Neuron (in vitro differentiated cells): ENCODE results near the gene BORCS8.
"Not testable (repeated sequence)": the region's sequence is repeated elsewhere in the genome, so short reads cannot be mapped to it uniquely, and the experiment has no call there.

Experiments used
- H2AFZ ChIP-seq: one replicate; pipeline ENCODE4 v1.6.1; 2013; ENCODE audit warnings: low read depth, mild to moderate bottlenecking, inconsistent platforms, low read length, moderate library complexity
- H3K27me3 ChIP-seq: one replicate; pipeline ENCODE4 v1.6.1; 2013; ENCODE audit warnings: low read length; ENCODE audit not compliant: insufficient read depth
- H3K36me3 ChIP-seq: one replicate; pipeline ENCODE4 v1.6.1; 2013; ENCODE audit warnings: low read length; ENCODE audit not compliant: insufficient read depth
- H3K4me1 ChIP-seq: one replicate; pipeline ENCODE4 v1.6.1; 2013; ENCODE audit warnings: low read length; ENCODE audit not compliant: insufficient read depth
- H3K4me3 ChIP-seq: 2 replicates; pipeline ENCODE4 v1.5.1; 2013; ENCODE audit warnings: mild to moderate bottlenecking, low read length, moderate library complexity
- H3K9me3 ChIP-seq: one replicate; pipeline ENCODE4 v1.6.1; 2013; ENCODE audit warnings: low read length

Gene BORCS8

GRCh38 chr19:19224852-19225494 lies 33.0 kb upstream of the BORCS8 start:
- Histone ChIP-seq H3K27me3 (no peaks in the 10 kb centered on the region), H3K4me3 (no peak overlapping the region), H3K36me3 (peaks cover 77% of the 10 kb centered on the region), H3K4me1 (no peaks in the 10 kb centered on the region), H2AFZ (no peak overlapping the region), H3K9me3 (peaks cover 6% of the 10 kb centered on the region)

DNA sequence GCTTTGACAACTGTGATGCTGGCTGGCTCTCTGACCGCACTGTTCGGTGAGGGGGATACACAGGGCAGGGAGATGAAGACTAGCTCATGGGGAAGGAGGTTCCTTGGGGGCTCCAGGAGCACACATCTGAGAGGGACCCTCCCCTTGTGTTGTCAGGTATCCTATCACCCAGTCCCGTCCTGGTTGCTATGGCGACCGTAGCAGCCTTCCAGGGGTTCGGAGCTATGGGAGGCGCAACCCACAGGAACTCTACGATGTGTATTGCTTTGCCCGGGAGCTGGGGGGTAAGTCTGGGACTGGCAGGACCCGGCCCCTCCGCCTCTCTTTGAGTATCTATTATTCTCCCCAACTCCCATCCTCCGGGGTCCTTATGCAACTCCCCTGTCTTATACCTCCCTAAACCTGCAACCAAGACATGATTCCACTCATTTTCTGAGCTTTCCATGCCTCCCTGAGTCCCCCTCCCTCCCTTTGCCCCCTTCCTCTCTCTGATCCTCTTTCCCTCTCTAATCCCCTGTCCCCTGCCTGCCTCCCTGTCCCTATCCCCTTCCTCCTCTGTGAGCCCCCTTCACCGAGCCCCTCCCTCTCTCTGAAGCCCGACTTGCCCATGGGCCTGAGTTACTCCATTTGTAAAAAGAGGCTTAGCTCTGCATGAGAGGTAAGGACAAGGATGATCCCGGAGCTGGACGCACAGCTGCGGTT lies 32.3 kb upstream of the BORCS8 start:
- Histone ChIP-seq H3K4me1 (no peaks in the 10 kb centered on the region), H3K27me3 (no peaks in the 10 kb centered on the region), H3K4me3 (no peak overlapping the region), H3K36me3 (peaks cover 72% of the 10 kb centered on the region), H2AFZ (no peak overlapping the region), H3K9me3 (peaks cover 6% of the 10 kb centered on the region)

DNA sequence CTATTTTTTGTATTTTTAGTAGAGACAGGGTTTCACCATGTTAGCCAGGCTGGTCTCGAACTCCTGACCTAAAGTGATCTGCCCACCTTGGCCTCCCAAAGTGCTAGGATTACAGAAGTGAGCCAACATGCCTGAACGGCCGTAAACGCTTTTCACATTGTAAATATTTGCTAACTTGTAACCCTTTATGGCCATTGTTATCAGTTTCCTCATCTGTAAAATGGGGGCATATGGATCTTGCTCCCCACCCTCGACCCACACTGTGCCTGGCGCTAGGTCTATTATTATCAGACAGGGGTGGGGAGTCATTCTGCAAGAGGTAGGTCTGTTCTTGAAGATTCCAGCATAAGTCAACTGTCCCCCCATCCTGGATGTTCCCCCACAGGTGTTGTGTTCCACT lies 31.7 kb upstream of the BORCS8 start:
- H3K4me3 ChIP-seq: no peak overlapping the region
- H3K9me3 ChIP-seq: peaks cover 6% of the 10 kb centered on the region
- no peak overlapping the region for H2AFZ ChIP-seq
- no peaks in the 10 kb centered on the region for H3K27me3 ChIP-seq
- peaks cover 73% of the 10 kb centered on the region for H3K36me3 ChIP-seq
- H3K4me1 ChIP-seq: no peaks in the 10 kb centered on the region

DNA sequence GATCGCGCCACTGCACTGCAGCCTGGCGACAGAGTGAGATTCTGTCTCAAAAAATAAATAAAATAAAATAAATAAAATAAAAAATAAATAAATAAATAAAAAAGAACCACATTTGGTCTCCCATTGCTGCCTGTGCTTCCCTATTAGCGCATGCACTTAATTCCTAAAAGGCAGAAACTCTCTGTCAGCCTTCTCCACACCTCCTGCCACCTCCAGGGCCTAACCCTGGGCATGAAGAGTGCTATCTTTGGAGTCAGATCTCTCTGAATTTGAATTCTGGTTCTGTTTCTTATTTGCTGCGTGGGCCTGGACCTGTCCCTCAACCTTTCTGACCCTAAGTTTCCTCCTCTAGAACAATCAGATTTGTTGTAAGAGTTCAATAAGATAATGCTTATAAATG lies 31.1 kb upstream of the BORCS8 start:
- Histone ChIP-seq H3K9me3 (peaks cover 6% of the 10 kb centered on the region), H3K36me3 (peaks cover 67% of the 10 kb centered on the region), H2AFZ (no peak overlapping the region), H3K4me3 (no peak overlapping the region), H3K27me3 (no peaks in the 10 kb centered on the region), H3K4me1 (no peaks in the 10 kb centered on the region)

DNA sequence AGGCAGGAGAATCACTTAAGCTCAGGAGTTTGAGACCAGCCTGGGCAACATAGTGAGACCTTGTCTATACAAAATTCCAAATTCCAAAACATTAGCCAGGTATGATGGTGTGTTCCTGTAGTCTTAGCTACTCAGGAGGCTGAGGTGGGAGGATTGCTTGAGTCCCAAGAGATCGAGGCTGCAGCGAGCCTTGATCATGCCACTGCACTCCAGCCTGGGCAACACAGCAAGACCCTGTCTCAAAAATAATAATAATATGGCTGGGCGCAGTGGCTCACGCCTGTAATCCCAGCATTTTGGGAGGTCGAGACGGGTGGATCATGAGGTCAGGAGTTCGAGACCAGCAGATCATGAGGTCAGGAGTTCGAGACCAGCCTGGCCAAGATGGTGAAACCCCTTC lies 29.0 kb upstream of the BORCS8 start:
- H2AFZ ChIP-seq, H3K4me3 ChIP-seq, H3K27me3 ChIP-seq, H3K4me1 ChIP-seq, H3K9me3 ChIP-seq: not testable (repeated sequence)
- H3K36me3 ChIP-seq: peaks cover 55% of the 10 kb centered on the region

GRCh38 chr19:19218911-19219310 lies 27.0 kb upstream of the BORCS8 start:
- peaks cover 3% of the 10 kb centered on the region for H3K9me3 ChIP-seq
- H3K27me3 ChIP-seq: no peaks in the 10 kb centered on the region
- H2AFZ ChIP-seq: no peak overlapping the region
- H3K4me1 ChIP-seq: peaks cover 10% of the 10 kb centered on the region
- no peak overlapping the region for H3K4me3 ChIP-seq
- H3K36me3 ChIP-seq: peaks cover 45% of the 10 kb centered on the region

GRCh38 chr19:19217099-19217498 lies 25.1 kb upstream of the BORCS8 start:
- Histone ChIP-seq H3K4me1 (peaks cover 27% of the 10 kb centered on the region), H3K4me3 (no peak overlapping the region), H3K9me3 (no peaks in the 10 kb centered on the region), H3K36me3 (peaks cover 31% of the 10 kb centered on the region), H2AFZ (no peak overlapping the region), H3K27me3 (no peaks in the 10 kb centered on the region)

GRCh38 chr19:19215792-19216191 lies 23.8 kb upstream of the BORCS8 start:
- Histone ChIP-seq H3K9me3 (no peaks in the 10 kb centered on the region), H3K36me3 (peaks cover 20% of the 10 kb centered on the region), H3K27me3 (no peaks in the 10 kb centered on the region), H3K4me1 (peaks cover 27% of the 10 kb centered on the region), H3K4me3 (no peak overlapping the region), H2AFZ (no peak overlapping the region)

DNA sequence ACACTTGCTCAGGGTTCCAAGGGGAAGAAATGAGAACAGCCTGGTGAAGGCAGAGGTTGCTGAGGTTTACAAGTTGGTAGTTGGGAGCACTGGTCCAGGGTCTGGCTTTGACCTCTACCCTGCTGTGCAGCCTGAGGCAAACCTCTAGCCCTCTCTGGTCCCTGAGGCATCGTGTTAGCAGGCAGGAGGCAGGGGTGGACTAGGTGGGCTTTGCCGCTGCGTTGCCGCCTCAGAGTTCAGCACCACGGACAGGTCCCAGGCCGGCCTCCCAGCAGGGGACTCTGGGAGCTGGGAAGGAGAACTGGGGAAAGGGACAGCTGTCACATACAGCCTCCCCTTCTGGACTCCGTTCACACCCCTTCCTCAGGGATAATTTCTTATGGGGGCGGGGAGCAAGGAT lies 22.9 kb upstream of the BORCS8 start:
- Histone ChIP-seq H3K9me3 (no peaks in the 10 kb centered on the region), H3K36me3 (peaks cover 20% of the 10 kb centered on the region), H3K4me3 (no peak overlapping the region), H3K4me1 (peaks cover 27% of the 10 kb centered on the region), H2AFZ (no peak overlapping the region), H3K27me3 (no peaks in the 10 kb centered on the region)

DNA sequence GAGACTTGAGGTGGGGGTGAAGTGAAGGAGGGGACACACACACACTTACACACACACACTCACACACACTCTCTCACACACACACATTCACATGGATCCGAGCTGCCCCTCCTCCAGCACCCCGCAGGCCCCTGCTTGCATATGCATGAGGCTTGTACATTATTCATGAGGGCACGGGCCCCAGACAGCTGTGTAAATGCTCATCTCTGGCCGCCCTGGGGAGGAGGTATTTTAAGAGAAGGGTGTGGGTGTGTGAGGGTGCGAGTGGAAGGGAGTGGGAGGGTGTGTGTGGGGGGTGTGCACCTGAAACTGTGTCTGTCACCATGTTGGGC lies 22.2 kb upstream of the BORCS8 start:
- peaks cover 27% of the 10 kb centered on the region for H3K4me1 ChIP-seq
- peaks cover 17% of the 10 kb centered on the region for H3K36me3 ChIP-seq
- H3K9me3 ChIP-seq: no peaks in the 10 kb centered on the region
- peak overlapping the region; percentile 74 for H3K4me3 ChIP-seq
- no peaks in the 10 kb centered on the region for H3K27me3 ChIP-seq
- H2AFZ ChIP-seq: no peak overlapping the region

GRCh38 chr19:19213426-19214158 lies 21.6 kb upstream of the BORCS8 start:
- Histone ChIP-seq H3K4me3 (peak overlapping the region; percentile 74), H3K27me3 (no peaks in the 10 kb centered on the region)

DNA sequence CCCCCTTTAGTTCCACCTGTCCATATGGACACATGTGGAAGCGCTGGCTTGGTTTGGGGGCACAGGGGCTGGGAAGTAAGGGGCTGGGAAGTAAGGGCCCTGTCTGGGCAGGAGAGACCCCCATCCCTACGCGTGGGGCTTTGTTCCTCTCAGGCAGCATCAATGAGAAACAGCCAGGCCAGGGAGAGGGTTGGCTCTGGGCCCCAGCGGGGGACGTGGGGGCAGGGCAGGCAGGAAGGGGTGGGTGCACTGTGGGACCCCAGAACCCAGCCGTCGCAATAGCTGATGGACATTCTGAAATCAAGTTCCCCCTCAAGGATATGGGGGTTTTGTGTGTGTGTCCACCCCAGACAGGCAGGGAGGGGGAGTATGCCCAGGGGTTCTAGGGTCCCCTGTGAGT lies 21.0 kb upstream of the BORCS8 start:
- Histone ChIP-seq H3K27me3 (no peaks in the 10 kb centered on the region), H3K9me3 (no peaks in the 10 kb centered on the region), H3K4me1 (peaks cover 27% of the 10 kb centered on the region), H3K36me3 (peaks cover 16% of the 10 kb centered on the region), H2AFZ (no peak overlapping the region), H3K4me3 (peak overlapping the region; percentile 74)

More at GRCh38 chr19:19213426-19214158, 21.6 kb upstream of the BORCS8 start:
- Histone ChIP-seq H3K4me1 (peaks cover 27% of the 10 kb centered on the region), H2AFZ (no peak overlapping the region), H3K9me3 (no peaks in the 10 kb centered on the region), H3K36me3 (peaks cover 16% of the 10 kb centered on the region)
